IPS-NIHi11 (cell line): Measurements from ENCODE around the gene THADA.
"Not testable (repeated sequence)": the region's sequence is repeated elsewhere in the genome, so short reads cannot be mapped to it uniquely, and the experiment has no call there.

Experiments
- DNase-seq: peaks from one replicate; pipeline ENCODE4 v3.0.0; 2012; ENCODE audit warnings: mixed read lengths, low spot score

The THADA gene

GRCh38 chr2:43209204-43209717, 386.6 kb downstream of the THADA start:
- no peak for DNase-seq

GRCh38 chr2:43207553-43208300, 388.1 kb downstream of the THADA start:
- peak; percentile 73 for DNase-seq

GRCh38 chr2:43206602-43207001, 389.2 kb downstream of the THADA start:
- no peak for DNase-seq

GRCh38 chr2:43203373-43203772, 392.5 kb downstream of the THADA start:
- no peak for DNase-seq

- DNase-seq, result no peak
These were observed 393.5 kb downstream of the THADA start for GRCh38 chr2:43202289-43202688.

- DNase-seq, result no peak
These were observed 394.3 kb downstream of the THADA start for GRCh38 chr2:43201497-43201896.

GRCh38 chr2:43201016-43201415, 394.8 kb downstream of the THADA start:
- no peak for DNase-seq

GRCh38 chr2:43199492-43200488, 396.0 kb downstream of the THADA start:
- peak; percentile 72 for DNase-seq

GRCh38 chr2:43198263-43198662, 397.6 kb downstream of the THADA start:
- no peak for DNase-seq

- no peak for DNase-seq
These were observed 398.3 kb downstream of the THADA start for GRCh38 chr2:43197588-43197896.

- DNase-seq, result no peak
These were observed 398.9 kb downstream of the THADA start for GRCh38 chr2:43196768-43197587.

- DNase-seq, result no peak
These were observed 401.5 kb downstream of the THADA start for GRCh38 chr2:43194121-43194869.

- no peak for DNase-seq
These were observed 402.2 kb downstream of the THADA start for GRCh38 chr2:43193652-43194120.

GRCh38 chr2:43192744-43193651, 402.8 kb downstream of the THADA start:
- DNase-seq, result no peak

- peak; percentile 59 for DNase-seq
These were observed 403.8 kb downstream of the THADA start for GRCh38 chr2:43191947-43192516.

- DNase-seq, result no peak
These were observed 405.4 kb downstream of the THADA start for GRCh38 chr2:43190311-43191052.

- not testable (repeated sequence) for DNase-seq
These were observed 406.0 kb downstream of the THADA start for GRCh38 chr2:43189861-43190260.

- DNase-seq, result no peak
These were observed 407.1 kb downstream of the THADA start for GRCh38 chr2:43188561-43189386.
